GM19397 (cell line): Measurements from ENCODE around the gene TMEFF2.

Experiments
- ATAC-seq: cut with Tn5 transposase; IDR thresholded peaks from one replicate; pipeline ENCODE4 v1.9.1; 2021; ENCODE audit warnings: mild to moderate bottlenecking, moderate library complexity; ENCODE audit not compliant: unreplicated experiment

The TMEFF2 gene

GRCh38 chr2:191979221-191979730, 215.5 kb downstream of the TMEFF2 start:
- ATAC-seq = no peak

GRCh38 chr2:191977754-191978153, 217.0 kb downstream of the TMEFF2 start:
- ATAC-seq = no peak

GRCh38 chr2:191976436-191976835, 218.3 kb downstream of the TMEFF2 start:
- no peak for ATAC-seq

- no peak for ATAC-seq
These were observed 220.1 kb downstream of the TMEFF2 start for GRCh38 chr2:191974676-191975075.

- no peak for ATAC-seq
These were observed 223.9 kb downstream of the TMEFF2 start for GRCh38 chr2:191970867-191971266.

- no peak for ATAC-seq
These were observed 226.6 kb downstream of the TMEFF2 start for GRCh38 chr2:191968120-191968519.

GRCh38 chr2:191965733-191966132, 229.0 kb downstream of the TMEFF2 start:
- ATAC-seq = no peak

GRCh38 chr2:191961556-191961955, 233.2 kb downstream of the TMEFF2 start:
- ATAC-seq = no peak

GRCh38 chr2:191959209-191959608, 235.5 kb downstream of the TMEFF2 start:
- no peak for ATAC-seq

- ATAC-seq = no peak
These were observed 236.5 kb downstream of the TMEFF2 start for GRCh38 chr2:191957996-191958860.

GRCh38 chr2:191954451-191954850, 240.3 kb downstream of the TMEFF2 start:
- no peak for ATAC-seq

GRCh38 chr2:191952515-191953270, 242.0 kb downstream of the TMEFF2 start:
- no peak for ATAC-seq

- ATAC-seq = no peak
These were observed 242.9 kb downstream of the TMEFF2 start for GRCh38 chr2:191951832-191952231.

GRCh38 chr2:191951376-191951775, 243.4 kb downstream of the TMEFF2 start:
- ATAC-seq = no peak

GRCh38 chr2:191950132-191950874, 244.4 kb downstream of the TMEFF2 start:
- no peak for ATAC-seq

GRCh38 chr2:191947235-191947634, 247.5 kb downstream of the TMEFF2 start:
- ATAC-seq = no peak

GRCh38 chr2:191946471-191947182, 248.1 kb downstream of the TMEFF2 start:
- no peak for ATAC-seq

GRCh38 chr2:191945623-191946022, 249.1 kb downstream of the TMEFF2 start:
- ATAC-seq = no peak

GRCh38 chr2:191942739-191943103, 252.0 kb downstream of the TMEFF2 start:
- ATAC-seq = no peak

GRCh38 chr2:191942090-191942738, 252.5 kb downstream of the TMEFF2 start:
- ATAC-seq = no peak
